SK-N-SH treated with all-trans-retinoic acid at 6 μM for 48 hours (cell line): ENCODE data around the gene GRIK2.

Experiments
- ATAC-seq: fragments of 200-7000 bp; cut with Tn5 transposase; 3 replicates; pipeline ENCODE4 v1.9.1; 2020; ENCODE audit warnings: mild to moderate bottlenecking, moderate library complexity
- ARNTL ChIP-seq: fragments of 450-650 bp; formaldehyde crosslinking; IDR thresholded peaks from 2 replicates; pipeline ENCODE4 v1.5.0; 2020; ENCODE audit warnings: low read depth, mild to moderate bottlenecking, moderate library complexity, borderline replicate concordance
- BACH2 ChIP-seq: fragments of 250-450 bp; sonication (Bioruptor Pico); IDR thresholded peaks from 2 replicates; pipeline ENCODE4 v1.9.0; 2021; ENCODE audit warnings: mild to moderate bottlenecking, borderline replicate concordance
- CSDC2 ChIP-seq: fragments of 250-450 bp; sonication (Bioruptor Pico); IDR thresholded peaks from 2 replicates; pipeline ENCODE4 v1.5.0; 2020; ENCODE audit warnings: mild to moderate bottlenecking, moderate library complexity
- CSRNP3 ChIP-seq: fragments of 250-450 bp; sonication (Bioruptor Pico); IDR thresholded peaks from 2 replicates; pipeline ENCODE4 v1.5.1; 2021; ENCODE audit warnings: mild to moderate bottlenecking, moderate library complexity
- GLIS3 ChIP-seq: fragments of 250-450 bp; sonication (Bioruptor Pico); IDR thresholded peaks from 2 replicates; pipeline ENCODE4 v1.5.0; 2020; ENCODE audit warnings: mild to moderate bottlenecking, moderate library complexity
- ISL1 ChIP-seq: fragments of 250-450 bp; sonication (Bioruptor Pico); IDR thresholded peaks from 2 replicates; pipeline ENCODE4 v2.1.2; 2022; ENCODE audit warnings: mild to moderate bottlenecking, moderate library complexity
- OSR1 ChIP-seq: fragments of 250-450 bp; sonication (Bioruptor Pico); IDR thresholded peaks from 2 replicates; pipeline ENCODE4 v1.8.0; 2022; ENCODE audit warnings: moderate library complexity, mild to moderate bottlenecking, inconsistent platforms
- POU6F1 ChIP-seq: fragments of 250-450 bp; sonication (Bioruptor Pico); IDR thresholded peaks from 2 replicates; pipeline ENCODE4 v1.8.0; 2021; ENCODE audit warnings: low read depth, mild to moderate bottlenecking, moderate library complexity, borderline replicate concordance
- PPARA ChIP-seq: fragments of 250-450 bp; sonication (Bioruptor Pico); IDR thresholded peaks from 2 replicates; pipeline ENCODE4 v1.5.0; 2020; ENCODE audit warnings: mild to moderate bottlenecking, borderline replicate concordance
- RARB ChIP-seq: fragments of 250-450 bp; sonication (Bioruptor Pico); IDR thresholded peaks from 2 replicates; pipeline ENCODE4 v1.8.0; 2021; ENCODE audit warnings: mild to moderate bottlenecking, moderate library complexity
- SNAI2 ChIP-seq: fragments of 250-450 bp; sonication (Bioruptor Pico); IDR thresholded peaks from 2 replicates; pipeline ENCODE4 v1.5.0; 2020; ENCODE audit warnings: mild to moderate bottlenecking, moderate library complexity
- TOX ChIP-seq: fragments of 250-450 bp; sonication (Bioruptor Pico); IDR thresholded peaks from 2 replicates; pipeline ENCODE4 v1.8.0; 2021; ENCODE audit warnings: mild to moderate bottlenecking, moderate library complexity, borderline replicate concordance
- TSHZ2 ChIP-seq: fragments of 250-450 bp; sonication (Bioruptor Pico); IDR thresholded peaks from 2 replicates; pipeline ENCODE4 v1.5.0; 2020; ENCODE audit warnings: mild to moderate bottlenecking, moderate library complexity
- ZC3H10 ChIP-seq: fragments of 250-450 bp; sonication (Bioruptor Pico); IDR thresholded peaks from 2 replicates; pipeline ENCODE4 v1.5.1; 2021; ENCODE audit warnings: mild to moderate bottlenecking, moderate library complexity
- ZFP3 ChIP-seq: fragments of 250-450 bp; sonication (Bioruptor Pico); IDR thresholded peaks from 2 replicates; pipeline ENCODE4 v1.5.0; 2020; ENCODE audit warnings: mild to moderate bottlenecking, moderate library complexity
- ZFP30 ChIP-seq: fragments of 450-650 bp; formaldehyde crosslinking; IDR thresholded peaks from 2 replicates; pipeline ENCODE4 v1.5.0; 2022; ENCODE audit warnings: mild to moderate bottlenecking, moderate library complexity
- ZNF565 ChIP-seq: fragments of 450-650 bp; formaldehyde crosslinking; conservative IDR thresholded peaks from 2 replicates; pipeline ENCODE4 v1.5.0; 2020; ENCODE audit warnings: low read depth, mild to moderate bottlenecking, moderate library complexity
- ZNF70 ChIP-seq: fragments of 450-650 bp; formaldehyde crosslinking; IDR thresholded peaks from 2 replicates; pipeline ENCODE4 v1.5.0; 2020; ENCODE audit warnings: mild to moderate bottlenecking, moderate library complexity
- ZNF8 ChIP-seq: fragments of 450-650 bp; formaldehyde crosslinking; IDR thresholded peaks from 2 replicates; pipeline ENCODE4 v1.5.0; 2020; ENCODE audit warnings: mild to moderate bottlenecking, moderate library complexity
- TF ChIP-seq, protein P1 (sequence below): fragments of 250-450 bp; sonication (Bioruptor Pico); IDR thresholded peaks from 2 replicates; pipeline ENCODE4 v1.5.1; 2020; ENCODE audit warnings: low read depth, mild to moderate bottlenecking, moderate library complexity
- TF ChIP-seq, protein P2 (sequence below): fragments of 250-450 bp; sonication (Bioruptor Pico); IDR thresholded peaks from 2 replicates; pipeline ENCODE4 v1.8.0; 2020; ENCODE audit warnings: mild to moderate bottlenecking, moderate library complexity, borderline replicate concordance

The GRIK2 gene

DNA sequence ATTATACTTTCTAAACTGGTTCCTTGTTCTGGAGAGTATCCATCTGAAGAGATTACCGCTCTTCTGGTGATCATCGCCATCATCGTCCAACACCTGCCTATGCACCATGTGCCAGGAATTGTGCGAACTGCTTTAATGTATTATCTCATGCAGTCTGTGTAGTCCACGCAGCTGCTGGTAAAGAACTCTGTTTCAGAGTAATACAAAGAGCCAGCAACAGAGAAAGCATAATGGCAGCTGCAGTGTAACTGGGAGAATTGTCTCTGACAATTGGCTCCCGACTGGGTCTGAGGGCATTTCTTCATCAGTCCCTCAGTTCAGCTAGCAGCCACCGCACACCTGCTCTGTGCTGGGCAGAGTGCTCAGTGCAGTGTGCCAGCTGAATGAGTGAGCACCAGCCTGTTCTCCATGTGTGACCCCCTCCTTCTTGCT, 383.4 kb downstream of the GRIK2 start:
- no peak for ATAC-seq
- TF ChIP-seq ZC3H10 (CRISPR knock-in tag) (no peak), ZNF8 (CRISPR knock-in tag) (no peak), ZFP3 (no peak), CSRNP3 (CRISPR knock-in tag) (no peak), ZNF70 (CRISPR knock-in tag) (no peak), ZNF565 (no peak), POU6F1 (CRISPR knock-in tag) (no peak), OSR1 (CRISPR knock-in tag) (no peak), ISL1 (no peak), RARB (CRISPR knock-in tag) (no peak), ARNTL (CRISPR knock-in tag) (no peak), TSHZ2 (CRISPR knock-in tag) (no peak), ZFP30 (CRISPR knock-in tag) (no peak), SNAI2 (no peak), PPARA (no peak), CSDC2 (CRISPR knock-in tag) (no peak)
- TF ChIP-seq, protein P1, sequence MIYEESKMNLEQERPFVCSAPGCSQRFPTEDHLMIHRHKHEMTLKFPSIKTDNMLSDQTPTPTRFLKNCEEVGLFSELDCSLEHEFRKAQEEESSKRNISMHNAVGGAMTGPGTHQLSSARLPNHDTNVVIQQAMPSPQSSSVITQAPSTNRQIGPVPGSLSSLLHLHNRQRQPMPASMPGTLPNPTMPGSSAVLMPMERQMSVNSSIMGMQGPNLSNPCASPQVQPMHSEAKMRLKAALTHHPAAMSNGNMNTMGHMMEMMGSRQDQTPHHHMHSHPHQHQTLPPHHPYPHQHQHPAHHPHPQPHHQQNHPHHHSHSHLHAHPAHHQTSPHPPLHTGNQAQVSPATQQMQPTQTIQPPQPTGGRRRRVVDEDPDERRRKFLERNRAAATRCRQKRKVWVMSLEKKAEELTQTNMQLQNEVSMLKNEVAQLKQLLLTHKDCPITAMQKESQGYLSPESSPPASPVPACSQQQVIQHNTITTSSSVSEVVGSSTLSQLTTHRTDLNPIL (CRISPR knock-in tag): no peak
- TF ChIP-seq, protein P2, sequence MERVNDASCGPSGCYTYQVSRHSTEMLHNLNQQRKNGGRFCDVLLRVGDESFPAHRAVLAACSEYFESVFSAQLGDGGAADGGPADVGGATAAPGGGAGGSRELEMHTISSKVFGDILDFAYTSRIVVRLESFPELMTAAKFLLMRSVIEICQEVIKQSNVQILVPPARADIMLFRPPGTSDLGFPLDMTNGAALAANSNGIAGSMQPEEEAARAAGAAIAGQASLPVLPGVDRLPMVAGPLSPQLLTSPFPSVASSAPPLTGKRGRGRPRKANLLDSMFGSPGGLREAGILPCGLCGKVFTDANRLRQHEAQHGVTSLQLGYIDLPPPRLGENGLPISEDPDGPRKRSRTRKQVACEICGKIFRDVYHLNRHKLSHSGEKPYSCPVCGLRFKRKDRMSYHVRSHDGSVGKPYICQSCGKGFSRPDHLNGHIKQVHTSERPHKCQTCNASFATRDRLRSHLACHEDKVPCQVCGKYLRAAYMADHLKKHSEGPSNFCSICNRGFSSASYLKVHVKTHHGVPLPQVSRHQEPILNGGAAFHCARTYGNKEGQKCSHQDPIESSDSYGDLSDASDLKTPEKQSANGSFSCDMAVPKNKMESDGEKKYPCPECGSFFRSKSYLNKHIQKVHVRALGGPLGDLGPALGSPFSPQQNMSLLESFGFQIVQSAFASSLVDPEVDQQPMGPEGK (CRISPR knock-in tag): no peak

GRCh38 chr6:101777646-101778045, 384.1 kb downstream of the GRIK2 start:
- ATAC-seq: no peak
- TF ChIP-seq SNAI2 (no peak), CSDC2 (CRISPR knock-in tag) (no peak), ZFP3 (no peak), BACH2 (CRISPR knock-in tag) (no peak), GLIS3 (CRISPR knock-in tag) (no peak), ZC3H10 (CRISPR knock-in tag) (no peak), TSHZ2 (CRISPR knock-in tag) (no peak), ZFP30 (CRISPR knock-in tag) (no peak), ZNF8 (CRISPR knock-in tag) (no peak), TOX (CRISPR knock-in tag) (no peak), CSRNP3 (CRISPR knock-in tag) (no peak)
- TF ChIP-seq, protein P1 (CRISPR knock-in tag): no peak
- TF ChIP-seq, protein P2 (CRISPR knock-in tag): no peak
